Neural cell (in vitro differentiated cells): ENCODE results near the gene RAF1. TPM values are rescaled to one million over a fixed set of nuclear protein-coding genes. Genes with fewer than 3 reads are reported as not detected.

Source experiments
- H2AFZ ChIP-seq: fragments of 200-600, 300-800 bp; sonication (generic), shearing (Covaris generic); 2 replicates; pipeline ENCODE4 v1.6.0; 2014; ENCODE audit warnings: low read depth, mild to moderate bottlenecking, antibody characterized with exemption, low read length, moderate library complexity
- H3F3A ChIP-seq: fragments of 200-600 bp; shearing (Covaris generic); 2 replicates; pipeline ENCODE4 v1.6.1; 2016; ENCODE audit warnings: mild to moderate bottlenecking, moderate library complexity, mixed read lengths, antibody characterized with exemption, low read length; ENCODE audit not compliant: insufficient read depth, poor library complexity, severe bottlenecking
- H3K27ac ChIP-seq: fragments of 200-600, 300-800 bp; sonication (generic), shearing (Covaris generic); 2 replicates; pipeline ENCODE4 v1.5.1; 2014; ENCODE audit warnings: mild to moderate bottlenecking, low read length, moderate library complexity
- H3K27me3 ChIP-seq: fragments of 300-800, 200-600 bp; sonication (generic), shearing (Covaris generic); 2 replicates; pipeline ENCODE4 v1.6.0; 2014; ENCODE audit warnings: mild to moderate bottlenecking, low read depth, low read length, moderate library complexity; ENCODE audit not compliant: insufficient read depth
- H3K36me3 ChIP-seq: fragments of 300-800, 200-600 bp; sonication (generic), shearing (Covaris generic); 2 replicates; pipeline ENCODE4 v1.5.1; 2014; ENCODE audit warnings: mild to moderate bottlenecking, antibody characterized with exemption, low read length, moderate library complexity; ENCODE audit not compliant: insufficient read depth
- H3K4me2 ChIP-seq: fragments of 300-800, 200-600 bp; sonication (generic), shearing (Covaris generic); 2 replicates; pipeline ENCODE4 v1.6.0; 2014; ENCODE audit warnings: mild to moderate bottlenecking, low read length
- H3K4me3 ChIP-seq: fragments of 300-800, 200-600 bp; sonication (generic), shearing (Covaris generic); 2 replicates; pipeline ENCODE4 v1.5.1; 2014; ENCODE audit warnings: mild to moderate bottlenecking, low read length, moderate library complexity
- H3K79me2 ChIP-seq: fragments of 200-600 bp; shearing (Covaris generic); replicated peaks from 2 replicates; pipeline ENCODE4 v1.6.0; 2014; ENCODE audit warnings: mild to moderate bottlenecking, low read length, moderate library complexity; ENCODE audit not compliant: insufficient read depth
- H3K9ac ChIP-seq: fragments of 300-800, 200-600 bp; sonication (generic), shearing (Covaris generic); 2 replicates; pipeline ENCODE4 v1.6.1; 2016; ENCODE audit warnings: mild to moderate bottlenecking, low read length, mixed read lengths
- H3K9me2 ChIP-seq: fragments of 200-600 bp; shearing (Covaris generic); 2 replicates; pipeline ENCODE4 v1.6.1; 2016; ENCODE audit warnings: mild to moderate bottlenecking, low read length, mixed read lengths; ENCODE audit not compliant: insufficient read depth
- H3K9me3 ChIP-seq: fragments of 200-600, 300-800 bp; sonication (generic), shearing (Covaris generic); 2 replicates; pipeline ENCODE4 v1.6.1; 2016; ENCODE audit warnings: mild to moderate bottlenecking, mixed run types, low read length, moderate library complexity, mixed read lengths
- H4K20me1 ChIP-seq: fragments of 200-600 bp; shearing (Covaris generic); 2 replicates; pipeline ENCODE4 v1.6.1; 2016; ENCODE audit warnings: mild to moderate bottlenecking, mixed run types; ENCODE audit not compliant: insufficient read depth
- EP300 ChIP-seq: fragments of 450-650 bp; conservative IDR thresholded peaks from 2 replicates; pipeline ENCODE4 v1.6.1; 2014; ENCODE audit warnings: antibody characterized with exemption, mild to moderate bottlenecking, moderate library complexity; ENCODE audit not compliant: poor library complexity, severe bottlenecking
- EZH2 ChIP-seq: fragments of 200-600, 300-800 bp; shearing (Covaris generic), sonication (generic); IDR thresholded peaks from 2 replicates; pipeline ENCODE4 v1.6.1; 2014; ENCODE audit warnings: antibody characterized with exemption, low read length, borderline replicate concordance, mild to moderate bottlenecking; ENCODE audit not compliant: insufficient read depth, poor library complexity, severe bottlenecking
- MXI1 ChIP-seq: fragments of 450-650 bp; conservative IDR thresholded peaks from 2 replicates; pipeline ENCODE4 v1.6.1; 2014; ENCODE audit warnings: antibody characterized with exemption, mild to moderate bottlenecking; ENCODE audit not compliant: poor library complexity, severe bottlenecking
- POLR2AphosphoS5 ChIP-seq: IDR thresholded peaks from 2 replicates; pipeline ENCODE4 v1.6.1; 2012
- RAD21 ChIP-seq: fragments of 450-650 bp; conservative IDR thresholded peaks from 2 replicates; pipeline ENCODE4 v1.6.1; 2014; ENCODE audit warnings: antibody characterized with exemption, mild to moderate bottlenecking, moderate library complexity
- SMC3 ChIP-seq: fragments of 450-650 bp; conservative IDR thresholded peaks from 2 replicates; pipeline ENCODE4 v1.6.1; 2014; ENCODE audit warnings: antibody characterized with exemption, mild to moderate bottlenecking, moderate library complexity; ENCODE audit not compliant: poor library complexity
- TAF1 ChIP-seq: IDR thresholded peaks from 2 replicates; pipeline ENCODE4 v1.6.1; 2012; ENCODE audit warnings: low read depth
- polyA plus RNA-seq: library from polyadenylated mRNA; depleted of rRNA; stranded (reverse); fragments of >200 nt; gene quantifications from 2 replicates; pipeline ENCODE4 v1.2.3, GENCODE V29; 2014
- TF ChIP-seq, protein P1 (sequence below): IDR thresholded peaks from 2 replicates; pipeline ENCODE4 v1.6.1; 2012; ENCODE audit warnings: borderline replicate concordance
- TF ChIP-seq, protein P2 (sequence below): fragments of 450-650 bp; IDR thresholded peaks from 2 replicates; pipeline ENCODE4 v1.5.1; 2014; ENCODE audit warnings: antibody characterized with exemption, mild to moderate bottlenecking, moderate library complexity; ENCODE audit not compliant: poor library complexity, severe bottlenecking

RAF1 gene
- polyA plus RNA-seq, 1 donor from 2014 or later: 215 TPM

DNA sequence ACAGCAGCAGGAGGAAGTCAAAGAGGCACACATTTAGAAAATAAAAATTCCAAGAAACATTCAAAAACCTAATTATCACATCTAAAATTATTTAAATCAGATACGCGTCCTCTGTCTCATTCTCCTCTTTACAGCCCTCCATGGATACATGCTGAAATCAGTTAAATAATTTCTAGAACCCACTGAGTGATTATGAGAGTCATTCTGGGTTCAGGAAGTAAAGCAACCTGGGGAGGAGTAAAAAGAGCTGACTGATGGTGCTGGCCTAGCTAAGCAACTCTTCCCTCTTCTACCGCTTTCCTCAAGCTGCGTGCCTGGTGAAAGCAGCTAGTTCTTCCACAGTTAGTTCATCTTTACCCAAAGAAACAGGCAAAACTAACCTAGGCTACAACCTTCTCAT is 48.7 kb downstream of the RAF1 start:
- Histone ChIP-seq H2AFZ (no peak overlapping the region), H3K9me2 (no peaks in the 10 kb centered on the region), H3K79me2 (peaks cover 30% of the 10 kb centered on the region), H4K20me1 (no peaks in the 10 kb centered on the region), H3K4me3 (no peak overlapping the region), H3K9ac (no peak overlapping the region), H3K9me3 (no peaks in the 10 kb centered on the region), H3K27me3 (no peaks in the 10 kb centered on the region), H3K4me2 (no peak overlapping the region), H3K27ac (no peak overlapping the region), H3K36me3 (no peaks in the 10 kb centered on the region), H3F3A (no peaks in the 10 kb centered on the region)
- TF ChIP-seq TAF1: no peak
- TF ChIP-seq EZH2: no peak
- TF ChIP-seq, protein P1, sequence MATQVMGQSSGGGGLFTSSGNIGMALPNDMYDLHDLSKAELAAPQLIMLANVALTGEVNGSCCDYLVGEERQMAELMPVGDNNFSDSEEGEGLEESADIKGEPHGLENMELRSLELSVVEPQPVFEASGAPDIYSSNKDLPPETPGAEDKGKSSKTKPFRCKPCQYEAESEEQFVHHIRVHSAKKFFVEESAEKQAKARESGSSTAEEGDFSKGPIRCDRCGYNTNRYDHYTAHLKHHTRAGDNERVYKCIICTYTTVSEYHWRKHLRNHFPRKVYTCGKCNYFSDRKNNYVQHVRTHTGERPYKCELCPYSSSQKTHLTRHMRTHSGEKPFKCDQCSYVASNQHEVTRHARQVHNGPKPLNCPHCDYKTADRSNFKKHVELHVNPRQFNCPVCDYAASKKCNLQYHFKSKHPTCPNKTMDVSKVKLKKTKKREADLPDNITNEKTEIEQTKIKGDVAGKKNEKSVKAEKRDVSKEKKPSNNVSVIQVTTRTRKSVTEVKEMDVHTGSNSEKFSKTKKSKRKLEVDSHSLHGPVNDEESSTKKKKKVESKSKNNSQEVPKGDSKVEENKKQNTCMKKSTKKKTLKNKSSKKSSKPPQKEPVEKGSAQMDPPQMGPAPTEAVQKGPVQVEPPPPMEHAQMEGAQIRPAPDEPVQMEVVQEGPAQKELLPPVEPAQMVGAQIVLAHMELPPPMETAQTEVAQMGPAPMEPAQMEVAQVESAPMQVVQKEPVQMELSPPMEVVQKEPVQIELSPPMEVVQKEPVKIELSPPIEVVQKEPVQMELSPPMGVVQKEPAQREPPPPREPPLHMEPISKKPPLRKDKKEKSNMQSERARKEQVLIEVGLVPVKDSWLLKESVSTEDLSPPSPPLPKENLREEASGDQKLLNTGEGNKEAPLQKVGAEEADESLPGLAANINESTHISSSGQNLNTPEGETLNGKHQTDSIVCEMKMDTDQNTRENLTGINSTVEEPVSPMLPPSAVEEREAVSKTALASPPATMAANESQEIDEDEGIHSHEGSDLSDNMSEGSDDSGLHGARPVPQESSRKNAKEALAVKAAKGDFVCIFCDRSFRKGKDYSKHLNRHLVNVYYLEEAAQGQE: no peak
- TF ChIP-seq POLR2AphosphoS5: no peak
- TF ChIP-seq RAD21: no peak
- TF ChIP-seq, protein P2, sequence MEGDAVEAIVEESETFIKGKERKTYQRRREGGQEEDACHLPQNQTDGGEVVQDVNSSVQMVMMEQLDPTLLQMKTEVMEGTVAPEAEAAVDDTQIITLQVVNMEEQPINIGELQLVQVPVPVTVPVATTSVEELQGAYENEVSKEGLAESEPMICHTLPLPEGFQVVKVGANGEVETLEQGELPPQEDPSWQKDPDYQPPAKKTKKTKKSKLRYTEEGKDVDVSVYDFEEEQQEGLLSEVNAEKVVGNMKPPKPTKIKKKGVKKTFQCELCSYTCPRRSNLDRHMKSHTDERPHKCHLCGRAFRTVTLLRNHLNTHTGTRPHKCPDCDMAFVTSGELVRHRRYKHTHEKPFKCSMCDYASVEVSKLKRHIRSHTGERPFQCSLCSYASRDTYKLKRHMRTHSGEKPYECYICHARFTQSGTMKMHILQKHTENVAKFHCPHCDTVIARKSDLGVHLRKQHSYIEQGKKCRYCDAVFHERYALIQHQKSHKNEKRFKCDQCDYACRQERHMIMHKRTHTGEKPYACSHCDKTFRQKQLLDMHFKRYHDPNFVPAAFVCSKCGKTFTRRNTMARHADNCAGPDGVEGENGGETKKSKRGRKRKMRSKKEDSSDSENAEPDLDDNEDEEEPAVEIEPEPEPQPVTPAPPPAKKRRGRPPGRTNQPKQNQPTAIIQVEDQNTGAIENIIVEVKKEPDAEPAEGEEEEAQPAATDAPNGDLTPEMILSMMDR: no peak
- no peak for TF ChIP-seq SMC3
- TF ChIP-seq EP300: no peak
- TF ChIP-seq MXI1: no peak

- Histone ChIP-seq H3K4me3 (no peak overlapping the region), H2AFZ (no peak overlapping the region), H3K36me3 (peaks cover 3% of the 10 kb centered on the region), H3K27me3 (no peaks in the 10 kb centered on the region), H3K27ac (no peak overlapping the region), H3K9me2 (no peaks in the 10 kb centered on the region), H3F3A (no peaks in the 10 kb centered on the region), H4K20me1 (no peaks in the 10 kb centered on the region), H3K9ac (no peak overlapping the region), H3K9me3 (no peaks in the 10 kb centered on the region), H3K4me2 (no peak overlapping the region), H3K79me2 (peaks cover 26% of the 10 kb centered on the region)
- no peak for TF ChIP-seq SMC3
- TF ChIP-seq, protein P2: no peak
- TF ChIP-seq POLR2AphosphoS5: no peak
- TF ChIP-seq, protein P1: no peak
- no peak for TF ChIP-seq EZH2
- TF ChIP-seq MXI1: no peak
Observed at GRCh38 chr3:12613250-12613649, 50.7 kb downstream of the RAF1 start.
